HL-60 (cell line): Measurements from ENCODE around the gene KCNQ1OT1.

ENCODE experiments used
- DNase-seq, 2 experiments: peaks; one replicate each; pipeline ENCODE4 v3.0.0-alpha.2; 2010 to 2020; ENCODE audit warnings: low read depth in 1 of 2, low spot score in 1 of 2
- H3K27ac ChIP-seq: fragments of 250-450 bp; sonication (Bioruptor Pico); replicated peaks from 2 replicates; pipeline ENCODE4 v1.5.1; 2020; ENCODE audit warnings: mild to moderate bottlenecking, moderate library complexity
- H3K27me3 ChIP-seq: fragments of 250-450 bp; sonication (Bioruptor Pico); 2 replicates; pipeline ENCODE4 v1.5.1; 2021; ENCODE audit warnings: mild to moderate bottlenecking, moderate library complexity; ENCODE audit not compliant: insufficient read depth, poor library complexity, severe bottlenecking
- H3K4me3 ChIP-seq: replicated peaks from 2 replicates; pipeline ENCODE4 v1.5.1; 2011; ENCODE audit warnings: mild to moderate bottlenecking, control low read depth, low read length; ENCODE audit not compliant: insufficient read depth
- GABPA ChIP-seq: IDR thresholded peaks from 2 replicates; pipeline ENCODE4 v1.6.1; 2012; ENCODE audit warnings: low read depth
- POLR2AphosphoS5 ChIP-seq: IDR thresholded peaks from 2 replicates; pipeline ENCODE4 v1.6.1; 2012; ENCODE audit warnings: low read depth
- SPI1 ChIP-seq: IDR thresholded peaks from 2 replicates; pipeline ENCODE4 v1.6.1; 2012; ENCODE audit warnings: low read depth, mild to moderate bottlenecking, borderline replicate concordance
- TF ChIP-seq, protein P1 (sequence below): IDR thresholded peaks from 2 replicates; pipeline ENCODE4 v1.6.1; 2012; ENCODE audit warnings: low read depth; ENCODE audit not compliant: insufficient replicate concordance
- TF ChIP-seq, protein P2 (sequence below): IDR thresholded peaks from one replicate; pipeline ENCODE4 v1.5.1; 2011; ENCODE audit warnings: low read length, control low read depth, inconsistent platforms; ENCODE audit not compliant: insufficient read depth

Gene KCNQ1OT1

DNA sequence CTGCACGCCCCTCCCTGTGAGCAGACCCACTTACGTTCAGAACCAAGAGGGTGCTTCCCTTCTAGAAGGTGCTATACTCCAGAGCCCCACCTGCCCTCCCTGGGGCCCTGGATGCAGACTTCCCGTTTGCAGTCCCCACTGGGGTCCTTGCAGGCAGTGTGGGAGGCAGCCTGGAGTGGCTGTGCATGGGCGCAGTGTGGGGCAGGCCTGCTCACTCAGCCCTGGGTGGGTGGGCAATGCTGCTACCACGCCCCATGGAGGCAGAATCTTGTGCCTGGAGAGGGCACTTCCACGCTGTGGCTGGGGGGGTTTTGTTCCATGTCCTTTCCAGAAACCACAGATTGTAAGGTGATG, 116.2 kb downstream of the KCNQ1OT1 start:
- TF ChIP-seq GABPA (no peak), POLR2AphosphoS5 (no peak), SPI1 (no peak)
- TF ChIP-seq, protein P1, sequence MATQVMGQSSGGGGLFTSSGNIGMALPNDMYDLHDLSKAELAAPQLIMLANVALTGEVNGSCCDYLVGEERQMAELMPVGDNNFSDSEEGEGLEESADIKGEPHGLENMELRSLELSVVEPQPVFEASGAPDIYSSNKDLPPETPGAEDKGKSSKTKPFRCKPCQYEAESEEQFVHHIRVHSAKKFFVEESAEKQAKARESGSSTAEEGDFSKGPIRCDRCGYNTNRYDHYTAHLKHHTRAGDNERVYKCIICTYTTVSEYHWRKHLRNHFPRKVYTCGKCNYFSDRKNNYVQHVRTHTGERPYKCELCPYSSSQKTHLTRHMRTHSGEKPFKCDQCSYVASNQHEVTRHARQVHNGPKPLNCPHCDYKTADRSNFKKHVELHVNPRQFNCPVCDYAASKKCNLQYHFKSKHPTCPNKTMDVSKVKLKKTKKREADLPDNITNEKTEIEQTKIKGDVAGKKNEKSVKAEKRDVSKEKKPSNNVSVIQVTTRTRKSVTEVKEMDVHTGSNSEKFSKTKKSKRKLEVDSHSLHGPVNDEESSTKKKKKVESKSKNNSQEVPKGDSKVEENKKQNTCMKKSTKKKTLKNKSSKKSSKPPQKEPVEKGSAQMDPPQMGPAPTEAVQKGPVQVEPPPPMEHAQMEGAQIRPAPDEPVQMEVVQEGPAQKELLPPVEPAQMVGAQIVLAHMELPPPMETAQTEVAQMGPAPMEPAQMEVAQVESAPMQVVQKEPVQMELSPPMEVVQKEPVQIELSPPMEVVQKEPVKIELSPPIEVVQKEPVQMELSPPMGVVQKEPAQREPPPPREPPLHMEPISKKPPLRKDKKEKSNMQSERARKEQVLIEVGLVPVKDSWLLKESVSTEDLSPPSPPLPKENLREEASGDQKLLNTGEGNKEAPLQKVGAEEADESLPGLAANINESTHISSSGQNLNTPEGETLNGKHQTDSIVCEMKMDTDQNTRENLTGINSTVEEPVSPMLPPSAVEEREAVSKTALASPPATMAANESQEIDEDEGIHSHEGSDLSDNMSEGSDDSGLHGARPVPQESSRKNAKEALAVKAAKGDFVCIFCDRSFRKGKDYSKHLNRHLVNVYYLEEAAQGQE: no peak
- TF ChIP-seq, protein P2, sequence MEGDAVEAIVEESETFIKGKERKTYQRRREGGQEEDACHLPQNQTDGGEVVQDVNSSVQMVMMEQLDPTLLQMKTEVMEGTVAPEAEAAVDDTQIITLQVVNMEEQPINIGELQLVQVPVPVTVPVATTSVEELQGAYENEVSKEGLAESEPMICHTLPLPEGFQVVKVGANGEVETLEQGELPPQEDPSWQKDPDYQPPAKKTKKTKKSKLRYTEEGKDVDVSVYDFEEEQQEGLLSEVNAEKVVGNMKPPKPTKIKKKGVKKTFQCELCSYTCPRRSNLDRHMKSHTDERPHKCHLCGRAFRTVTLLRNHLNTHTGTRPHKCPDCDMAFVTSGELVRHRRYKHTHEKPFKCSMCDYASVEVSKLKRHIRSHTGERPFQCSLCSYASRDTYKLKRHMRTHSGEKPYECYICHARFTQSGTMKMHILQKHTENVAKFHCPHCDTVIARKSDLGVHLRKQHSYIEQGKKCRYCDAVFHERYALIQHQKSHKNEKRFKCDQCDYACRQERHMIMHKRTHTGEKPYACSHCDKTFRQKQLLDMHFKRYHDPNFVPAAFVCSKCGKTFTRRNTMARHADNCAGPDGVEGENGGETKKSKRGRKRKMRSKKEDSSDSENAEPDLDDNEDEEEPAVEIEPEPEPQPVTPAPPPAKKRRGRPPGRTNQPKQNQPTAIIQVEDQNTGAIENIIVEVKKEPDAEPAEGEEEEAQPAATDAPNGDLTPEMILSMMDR: no peak
- no peak overlapping the region for H3K4me3 ChIP-seq
- H3K27ac ChIP-seq: no peak overlapping the region
- H3K27me3 ChIP-seq: no peaks in the 10 kb centered on the region
- no peak for DNase-seq

DNA sequence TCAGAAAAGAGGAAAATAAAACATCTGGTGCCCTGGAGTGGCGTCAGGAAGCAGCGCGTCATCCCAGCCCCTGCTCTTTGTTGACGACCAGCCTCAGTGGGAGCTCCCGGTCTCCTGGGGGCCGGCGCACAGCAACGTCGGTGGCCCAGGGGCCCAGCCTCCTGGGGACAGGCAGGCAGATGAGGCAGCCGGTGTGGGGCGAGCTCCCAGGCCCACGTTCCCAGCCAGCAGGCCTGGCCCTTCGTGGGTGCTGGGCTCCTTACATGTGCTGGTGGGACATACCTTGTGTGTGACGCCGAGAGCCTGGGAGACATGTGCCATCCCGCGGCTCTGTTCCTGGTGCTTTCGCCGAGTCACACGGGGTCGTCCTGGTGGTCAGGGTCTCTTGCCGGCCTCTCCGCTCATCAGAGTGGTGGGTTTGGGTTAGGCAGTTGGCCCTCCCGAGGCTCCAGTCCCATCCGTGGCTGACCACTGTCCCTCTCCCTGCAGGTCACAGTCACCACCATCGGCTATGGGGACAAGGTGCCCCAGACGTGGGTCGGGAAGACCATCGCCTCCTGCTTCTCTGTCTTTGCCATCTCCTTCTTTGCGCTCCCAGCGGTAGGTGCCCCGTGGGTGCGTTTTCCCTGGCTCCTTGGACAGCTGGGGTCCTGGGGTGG, 116.7 kb downstream of the KCNQ1OT1 start:
- DNase-seq: no peak
- TF ChIP-seq, protein P2: no peak
- TF ChIP-seq SPI1 (no peak), GABPA (no peak), POLR2AphosphoS5 (no peak)
- TF ChIP-seq, protein P1: no peak
- Histone ChIP-seq H3K27ac (no peak overlapping the region), H3K27me3 (no peaks in the 10 kb centered on the region), H3K4me3 (no peak overlapping the region)

DNA sequence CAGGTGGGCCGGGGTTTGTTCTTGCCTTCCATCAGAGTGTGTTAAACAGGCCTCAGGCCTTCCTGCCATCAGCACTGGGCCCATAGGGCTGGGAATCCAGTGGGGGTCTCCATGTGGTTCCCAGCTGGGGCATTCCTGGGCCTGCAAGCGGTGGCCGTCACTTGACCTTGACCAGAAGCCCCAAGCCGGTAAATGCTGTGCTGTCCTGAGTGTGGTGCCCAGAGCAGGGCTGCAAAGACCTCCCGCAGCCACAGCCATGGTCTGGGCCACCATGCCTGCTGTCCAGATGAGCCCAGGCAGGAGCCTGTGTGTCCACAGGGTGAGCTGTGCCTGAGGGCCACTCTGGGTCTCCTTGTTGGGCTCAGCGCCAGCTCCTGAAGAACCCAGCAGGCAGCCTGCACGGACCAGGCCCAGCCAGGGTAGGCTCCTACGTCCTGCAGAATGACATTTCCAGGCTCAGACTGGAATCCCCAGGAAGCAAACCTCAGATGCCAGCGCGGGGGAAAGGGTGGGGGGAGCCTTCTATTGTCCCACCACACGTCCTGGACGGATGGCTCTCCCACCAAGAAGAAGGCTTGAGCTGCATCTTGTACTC, 117.3 kb downstream of the KCNQ1OT1 start:
- TF ChIP-seq, protein P2: no peak
- no peak for TF ChIP-seq GABPA
- TF ChIP-seq, protein P1: no peak
- TF ChIP-seq POLR2AphosphoS5: no peak
- TF ChIP-seq SPI1: no peak
- no peak for DNase-seq
- no peak overlapping the region for H3K4me3 ChIP-seq
- H3K27me3 ChIP-seq: no peaks in the 10 kb centered on the region
- H3K27ac ChIP-seq: no peak overlapping the region
